Testis (tissue), 3 donors: ENCODE measurements around the gene ENG. TPM values are rescaled to one million over a fixed set of nuclear protein-coding genes. Genes with fewer than 3 reads are reported as not detected.
A peak's percentile ranks its signal among the peaks of the same experiment; 100 is the strongest.

ENCODE experiments used
- DNase-seq: peaks from one replicate; pipeline ENCODE4 v3.0.0-alpha.2; 2019
- H3K27ac ChIP-seq, 2 donors: fragments of 200-600 bp; sonication (generic); one replicate each; pipeline ENCODE4 v1.5.1; 2019
- H3K27me3 ChIP-seq: fragments of 200-600 bp; sonication (generic); one replicate; pipeline ENCODE4 v1.5.1; 2019
- H3K36me3 ChIP-seq: fragments of 200-600 bp; sonication (generic); one replicate; pipeline ENCODE4 v1.5.1; 2017; ENCODE audit warnings: low read depth; ENCODE audit errors: missing control alignments
- H3K4me1 ChIP-seq: fragments of 200-600 bp; sonication (generic); one replicate; pipeline ENCODE4 v1.5.1; 2019
- H3K4me3 ChIP-seq, 2 donors: fragments of 200-600 bp; sonication (generic); one replicate each; pipeline ENCODE4 v1.5.1; 2017 to 2019
- H3K9me3 ChIP-seq: fragments of 200-600 bp; sonication (generic); one replicate; pipeline ENCODE4 v1.5.1; 2017
- POLR2A ChIP-seq: fragments of 450-650 bp; IDR thresholded peaks from one replicate; pipeline ENCODE4 v1.6.1; 2017; ENCODE audit warnings: antibody characterized with exemption, mild to moderate bottlenecking, moderate library complexity
- WGBS, 2 donors: methylation state at CpG; one replicate each; pipeline ENCODE4 v1.1.5; 2018; 5-methylcytosine and 5-hydroxymethylcytosine counted together
- intact Hi-C: fragments of 100-400 bp; cut with DNase I; formaldehyde crosslinking; loops from one replicate; pipeline ENCODE4 v1.15.1; 2023; ENCODE audit warnings: low total_unique reads
- polyA plus RNA-seq: library from polyadenylated mRNA; stranded (reverse); fragments of 350-450 nt; fragmentation: Illumina TruSeq; extraction: RNeasy Lipid Tissue Mini Kit (QIAGEN cat#74804); gene quantifications from one replicate; pipeline ENCODE4 v1.2.3, GENCODE V29; 2014; ENCODE audit warnings: low read depth, low replicate concordance; ENCODE audit not compliant: insufficient read depth
- total RNA-seq, 2 donors: library from RNA; depleted of rRNA; stranded (reverse); fragments of >200 nt; gene quantifications; one replicate each; pipeline ENCODE4 v1.2.3, GENCODE V29; 2016
- TF ChIP-seq, protein P1 (sequence below), 3 experiments: fragments of 450-650 bp in 2 of 3; fragments of 200-600 bp in 1 of 3; sonication (generic) in 1 of 3; IDR thresholded peaks; one replicate each; pipeline ENCODE4 v1.5.1; 2016 to 2019; ENCODE audit warnings: antibody characterized with exemption in 3 of 3, mild to moderate bottlenecking in 2 of 3, moderate library complexity in 1 of 3

Gene ENG
- total and polyA plus RNA-seq, 3 donors from 2014 or later: 132 to 214 (median 144) TPM

GRCh38 chr9:127880143-127880542 lies 25.7 kb upstream of the ENG start:
- Histone ChIP-seq H3K9me3 (no peaks in the 10 kb centered on the region), H3K27me3 (no peaks in the 10 kb centered on the region), H3K4me3 (no peak overlapping the region), H3K4me1 (peaks cover 40% of the 10 kb centered on the region), H3K36me3 (no peaks in the 10 kb centered on the region), H3K27ac (no peak overlapping the region)
- intact Hi-C loops: no loop called here
- DNase-seq: no peak
- TF ChIP-seq POLR2A: no peak
- TF ChIP-seq, protein P1, sequence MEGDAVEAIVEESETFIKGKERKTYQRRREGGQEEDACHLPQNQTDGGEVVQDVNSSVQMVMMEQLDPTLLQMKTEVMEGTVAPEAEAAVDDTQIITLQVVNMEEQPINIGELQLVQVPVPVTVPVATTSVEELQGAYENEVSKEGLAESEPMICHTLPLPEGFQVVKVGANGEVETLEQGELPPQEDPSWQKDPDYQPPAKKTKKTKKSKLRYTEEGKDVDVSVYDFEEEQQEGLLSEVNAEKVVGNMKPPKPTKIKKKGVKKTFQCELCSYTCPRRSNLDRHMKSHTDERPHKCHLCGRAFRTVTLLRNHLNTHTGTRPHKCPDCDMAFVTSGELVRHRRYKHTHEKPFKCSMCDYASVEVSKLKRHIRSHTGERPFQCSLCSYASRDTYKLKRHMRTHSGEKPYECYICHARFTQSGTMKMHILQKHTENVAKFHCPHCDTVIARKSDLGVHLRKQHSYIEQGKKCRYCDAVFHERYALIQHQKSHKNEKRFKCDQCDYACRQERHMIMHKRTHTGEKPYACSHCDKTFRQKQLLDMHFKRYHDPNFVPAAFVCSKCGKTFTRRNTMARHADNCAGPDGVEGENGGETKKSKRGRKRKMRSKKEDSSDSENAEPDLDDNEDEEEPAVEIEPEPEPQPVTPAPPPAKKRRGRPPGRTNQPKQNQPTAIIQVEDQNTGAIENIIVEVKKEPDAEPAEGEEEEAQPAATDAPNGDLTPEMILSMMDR (IDR thresholded peaks at IDR 0.05): no peak
- 69 to 73% methylated on average over 8 of the region's 8 CpGs for WGBS, 2 donors

- Histone ChIP-seq H3K27ac (no peak overlapping the region), H3K4me3 (no peak overlapping the region), H3K9me3 (no peaks in the 10 kb centered on the region), H3K4me1 (peaks cover 41% of the 10 kb centered on the region), H3K36me3 (no peaks in the 10 kb centered on the region), H3K27me3 (no peaks in the 10 kb centered on the region)
- TF ChIP-seq, protein P1 (IDR thresholded peaks at IDR 0.05): no peak
- TF ChIP-seq POLR2A: no peak
- intact Hi-C loops: loop anchor here (10.0 kb wide), 1 partner anchor 144 kb away; the partner anchor contains the start of gene TOR2A
- DNase-seq: no peak
- WGBS, 2 donors: 54 to 68% methylated on average over 7 to 8 of the region's 8 CpGs
These were observed 24.4 kb upstream of the ENG start for GRCh38 chr9:127878652-127879390.

DNA sequence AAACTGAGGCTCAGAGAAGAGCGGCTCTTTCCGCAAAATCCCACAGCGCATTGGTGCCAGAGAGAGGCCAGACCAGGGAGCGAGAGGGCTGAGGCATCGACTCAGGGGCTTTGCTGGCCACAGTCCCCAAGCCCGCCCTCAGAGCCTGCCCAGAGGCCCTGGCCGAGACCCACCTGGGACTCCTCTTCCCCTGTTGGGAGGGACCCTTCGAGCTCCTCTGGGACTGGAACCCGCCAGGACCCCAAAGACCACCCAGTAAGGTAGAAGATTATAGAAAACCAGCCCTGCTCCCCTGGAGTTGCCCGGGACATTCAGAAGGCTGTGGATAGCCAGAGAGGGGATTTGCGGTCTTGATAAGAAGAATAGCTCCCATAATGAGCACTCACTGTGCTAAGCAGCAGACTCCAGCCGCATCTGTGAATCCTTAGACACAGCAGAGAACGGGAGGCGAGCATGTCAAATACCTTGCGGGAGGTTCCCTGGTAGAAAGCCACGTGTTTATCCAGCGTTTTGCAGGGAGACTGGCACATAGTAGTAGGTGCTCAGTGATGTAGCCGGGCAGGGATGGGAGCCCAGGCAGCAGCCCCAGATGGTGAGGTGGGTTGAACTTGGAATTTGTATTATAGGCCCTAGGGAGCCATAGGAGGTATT lies 23.7 kb upstream of the ENG start:
- intact Hi-C loops: loop anchor here (10.0 kb wide), 1 partner anchor 143 kb away; the partner anchor contains the start of gene TOR2A
- no peaks in the 10 kb centered on the region for H3K27me3 ChIP-seq
- H3K4me3 ChIP-seq: peak overlapping the region; percentile 62 to 74
- TF ChIP-seq, protein P1 (IDR thresholded peaks at IDR 0.05): no peak
- TF ChIP-seq POLR2A: no peak
- no peak for DNase-seq
- WGBS, 2 donors: 7 to 18% methylated on average over 18 of the region's 18 CpGs
- H3K27ac ChIP-seq: peak overlapping the region; percentile 1 to 35
- H3K4me1 ChIP-seq: peaks cover 46% of the 10 kb centered on the region
- no peaks in the 10 kb centered on the region for H3K9me3 ChIP-seq
- H3K36me3 ChIP-seq: no peaks in the 10 kb centered on the region

- DNase-seq: peak; percentile 92
- Histone ChIP-seq H3K9me3 (no peaks in the 10 kb centered on the region), H3K4me3 (peak within 1 kb of the TSS; percentile 62 to 74), H3K27me3 (no peaks in the 10 kb centered on the region), H3K36me3 (no peaks in the 10 kb centered on the region), H3K27ac (peak within 1 kb of the TSS; percentile 24 to 35), H3K4me1 (peaks cover 46% of the 10 kb centered on the region)
- intact Hi-C loops: loop anchor here (10.0 kb wide), 1 partner anchor 143 kb away; the partner anchor contains the start of gene TOR2A
- WGBS, 2 donors: 0% methylated on average over 6 to 39 of the region's 44 CpGs
- peak; percentile 26 for TF ChIP-seq POLR2A
- TF ChIP-seq, protein P1 (IDR thresholded peaks at IDR 0.05): no peak
These were observed 23.1 kb upstream of the ENG start, which contains the start of gene AK1 for GRCh38 chr9:127877566-127877998. TSS of gene AK1 (minus strand) at chr9:127877675. CDS start at chr9:127874617, 3,058 bp downstream.
